GM18508 (cell line): Measurements from ENCODE around the gene STX2.
"Not testable (repeated sequence)": the region's sequence is repeated elsewhere in the genome, so short reads cannot be mapped to it uniquely, and the experiment has no call there.

ENCODE experiments used
- ATAC-seq: cut with Tn5 transposase; IDR thresholded peaks from one replicate; pipeline ENCODE4 v1.9.1; 2021; ENCODE audit warnings: moderate number of reproducible peaks; ENCODE audit not compliant: insufficient read depth, unreplicated experiment

Gene STX2

GRCh38 chr12:130775953-130776856 lies 62.8 kb downstream of the STX2 start:
- ATAC-seq = no peak

GRCh38 chr12:130770413-130771028 lies 68.5 kb downstream of the STX2 start:
- no peak for ATAC-seq

GRCh38 chr12:130768120-130768519 lies 70.9 kb downstream of the STX2 start:
- ATAC-seq = no peak

GRCh38 chr12:130766470-130766869 lies 72.6 kb downstream of the STX2 start:
- ATAC-seq = no peak

- no peak for ATAC-seq
These were observed 73.8 kb downstream of the STX2 start for GRCh38 chr12:130765186-130765659.

GRCh38 chr12:130764475-130765185 lies 74.4 kb downstream of the STX2 start:
- no peak for ATAC-seq

GRCh38 chr12:130764073-130764472 lies 75.0 kb downstream of the STX2 start:
- no peak for ATAC-seq

- ATAC-seq = no peak
These were observed 76.8 kb downstream of the STX2 start for GRCh38 chr12:130762319-130762675.

- peak; percentile 33 for ATAC-seq
These were observed 77.3 kb downstream of the STX2 start for GRCh38 chr12:130761537-130762318.

GRCh38 chr12:130754234-130754901 lies 84.7 kb downstream of the STX2 start:
- ATAC-seq = no peak

GRCh38 chr12:130752692-130753230 lies 86.3 kb downstream of the STX2 start:
- ATAC-seq = no peak

GRCh38 chr12:130752037-130752436 lies 87.0 kb downstream of the STX2 start:
- not testable (repeated sequence) for ATAC-seq

GRCh38 chr12:130748786-130749185 lies 90.3 kb downstream of the STX2 start:
- no peak for ATAC-seq

GRCh38 chr12:130747867-130748740 lies 90.9 kb downstream of the STX2 start:
- no peak for ATAC-seq

- ATAC-seq = no peak
These were observed 92.5 kb downstream of the STX2 start for GRCh38 chr12:130746546-130746945.

GRCh38 chr12:130745921-130746320 lies 93.1 kb downstream of the STX2 start:
- ATAC-seq = no peak

- ATAC-seq = no peak
These were observed 94.8 kb downstream of the STX2 start for GRCh38 chr12:130744274-130744673.

GRCh38 chr12:130743606-130744005 lies 95.4 kb downstream of the STX2 start:
- no peak for ATAC-seq
